ENCODE results near the gene CYTH1. TPM values are rescaled to one million over a fixed set of nuclear protein-coding genes. Genes with fewer than 3 reads are reported as not detected.

The CYTH1 gene
- polyA plus RNA-seq, 1 of the 3 experiments (the other 2 are of a cell fraction), result 23.8 TPM

GRCh38 chr17:78707016-78707415 lies 75.1 kb downstream of the CYTH1 start:
- peaks cover 11% of the 10 kb centered on the region for H3F3A ChIP-seq (replicated peaks; ENCODE audit: insufficient read depth)
- ChIA-PET POLR2A (interaction anchor here (0.6 to 1.2 kb wide), 3 partner anchors 10 to 208 kb away, joined by 3 to 4 read pairs (median 3); no protein-coding TSS in a partner anchor), CTCF (interaction anchor here (0.7 to 9.0 kb wide), 17 partner anchors 8 to 337 kb away, joined by 3 to 351 read pairs (median 20); no protein-coding TSS in a partner anchor)
- peak; percentile 45 for DNase-seq
- H3K4me3 ChIP-seq (ENCODE audit: low read depth in 2 of 2, low read length in 1 of 2), result no peak overlapping the region
- TF ChIP-seq, protein P1, sequence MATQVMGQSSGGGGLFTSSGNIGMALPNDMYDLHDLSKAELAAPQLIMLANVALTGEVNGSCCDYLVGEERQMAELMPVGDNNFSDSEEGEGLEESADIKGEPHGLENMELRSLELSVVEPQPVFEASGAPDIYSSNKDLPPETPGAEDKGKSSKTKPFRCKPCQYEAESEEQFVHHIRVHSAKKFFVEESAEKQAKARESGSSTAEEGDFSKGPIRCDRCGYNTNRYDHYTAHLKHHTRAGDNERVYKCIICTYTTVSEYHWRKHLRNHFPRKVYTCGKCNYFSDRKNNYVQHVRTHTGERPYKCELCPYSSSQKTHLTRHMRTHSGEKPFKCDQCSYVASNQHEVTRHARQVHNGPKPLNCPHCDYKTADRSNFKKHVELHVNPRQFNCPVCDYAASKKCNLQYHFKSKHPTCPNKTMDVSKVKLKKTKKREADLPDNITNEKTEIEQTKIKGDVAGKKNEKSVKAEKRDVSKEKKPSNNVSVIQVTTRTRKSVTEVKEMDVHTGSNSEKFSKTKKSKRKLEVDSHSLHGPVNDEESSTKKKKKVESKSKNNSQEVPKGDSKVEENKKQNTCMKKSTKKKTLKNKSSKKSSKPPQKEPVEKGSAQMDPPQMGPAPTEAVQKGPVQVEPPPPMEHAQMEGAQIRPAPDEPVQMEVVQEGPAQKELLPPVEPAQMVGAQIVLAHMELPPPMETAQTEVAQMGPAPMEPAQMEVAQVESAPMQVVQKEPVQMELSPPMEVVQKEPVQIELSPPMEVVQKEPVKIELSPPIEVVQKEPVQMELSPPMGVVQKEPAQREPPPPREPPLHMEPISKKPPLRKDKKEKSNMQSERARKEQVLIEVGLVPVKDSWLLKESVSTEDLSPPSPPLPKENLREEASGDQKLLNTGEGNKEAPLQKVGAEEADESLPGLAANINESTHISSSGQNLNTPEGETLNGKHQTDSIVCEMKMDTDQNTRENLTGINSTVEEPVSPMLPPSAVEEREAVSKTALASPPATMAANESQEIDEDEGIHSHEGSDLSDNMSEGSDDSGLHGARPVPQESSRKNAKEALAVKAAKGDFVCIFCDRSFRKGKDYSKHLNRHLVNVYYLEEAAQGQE (IDR thresholded peaks at IDR 0.05; ENCODE audit: low read depth, low read length), result no peak
- peak in 1 of 2 experiments; percentile 52; a peak in 1 of 4 replicates for TF ChIP-seq EP300 (IDR thresholded peaks at IDR 0.05; ENCODE audit: borderline replicate concordance in 1 of 2, low read depth in 1 of 2, low read length in 1 of 2)
- TF ChIP-seq FOSL2 (IDR thresholded peaks at IDR 0.05; ENCODE audit: borderline replicate concordance, low read depth), result no peak
- peak; percentile 7; the same call in 1 of the 2 replicates for TF ChIP-seq RAD21 (IDR thresholded peaks at IDR 0.05; ENCODE audit: low read length)
- peak; percentile 25 for TF ChIP-seq CHD2 (IDR thresholded peaks at IDR 0.05; ENCODE audit: low read length, partially characterized antibody)
- no peak for TF ChIP-seq ZBTB33 (IDR thresholded peaks at IDR 0.05; ENCODE audit: borderline replicate concordance, low read depth)
- no peak for TF ChIP-seq GABPA (IDR thresholded peaks at IDR 0.05; ENCODE audit: low read depth)
- TF ChIP-seq, protein P2, sequence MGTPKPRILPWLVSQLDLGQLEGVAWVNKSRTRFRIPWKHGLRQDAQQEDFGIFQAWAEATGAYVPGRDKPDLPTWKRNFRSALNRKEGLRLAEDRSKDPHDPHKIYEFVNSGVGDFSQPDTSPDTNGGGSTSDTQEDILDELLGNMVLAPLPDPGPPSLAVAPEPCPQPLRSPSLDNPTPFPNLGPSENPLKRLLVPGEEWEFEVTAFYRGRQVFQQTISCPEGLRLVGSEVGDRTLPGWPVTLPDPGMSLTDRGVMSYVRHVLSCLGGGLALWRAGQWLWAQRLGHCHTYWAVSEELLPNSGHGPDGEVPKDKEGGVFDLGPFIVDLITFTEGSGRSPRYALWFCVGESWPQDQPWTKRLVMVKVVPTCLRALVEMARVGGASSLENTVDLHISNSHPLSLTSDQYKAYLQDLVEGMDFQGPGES (IDR thresholded peaks at IDR 0.05; ENCODE audit: low read depth, low read length), result no peak
- no peak for TF ChIP-seq MXI1 (IDR thresholded peaks at IDR 0.05; ENCODE audit: low read depth, low read length)
- no peak for TF ChIP-seq RXRA (IDR thresholded peaks at IDR 0.05; ENCODE audit: borderline replicate concordance, low read depth)
- no peak for TF ChIP-seq GATA2 (CRISPR knock-in tag; IDR thresholded peaks at IDR 0.05)
- TF ChIP-seq USF2 (IDR thresholded peaks at IDR 0.05; ENCODE audit: borderline replicate concordance, low read depth, low read length), result no peak
- 0 out of 2 replicates have a peak overlapping the region, but pooled peaks have one; percentile 8 for H2AFZ ChIP-seq (ENCODE audit: low read depth)
- H3K4me2 ChIP-seq, result peak overlapping the region; percentile 64
- no peaks in the 10 kb centered on the region for H3K9me2 ChIP-seq
- H4K20me1 ChIP-seq (ENCODE audit: insufficient read depth), result no peaks in the 10 kb centered on the region
- H3K9ac ChIP-seq, result peak overlapping the region; percentile 25; the same call in 1 of the 2 replicates
- H3K36me3 ChIP-seq (replicated peaks in 1 of 2; ENCODE audit: control insufficient read depth in 1 of 2, insufficient read depth in 2 of 2, low read length in 1 of 2), result peaks cover 13 to 17% of the 10 kb centered on the region in 2 experiments
- H3K27ac ChIP-seq (ENCODE audit: low read depth in 2 of 2, low read length in 1 of 2), result peak overlapping the region; percentile 55 to 97
- H3K4me1 ChIP-seq (ENCODE audit: control insufficient read depth in 1 of 2, insufficient read depth in 2 of 2, low read depth in 1 of 2, low read length in 1 of 2), result peaks cover 9 to 62% of the 10 kb centered on the region in 2 experiments
- no peaks in the 10 kb centered on the region for H3K9me3 ChIP-seq
- 59% methylated on average over 7 of the region's 7 CpGs for WGBS (ENCODE audit: low lambda C conversion rate)
- peaks cover 17% of the 10 kb centered on the region for H3K79me2 ChIP-seq (ENCODE audit: insufficient read depth)
- no peaks in the 10 kb centered on the region for H3K27me3 ChIP-seq (ENCODE audit: insufficient read depth)
